Uterus (tissue), 2 donors: ENCODE measurements around the gene PER3.

Experiments
- CTCF ChIP-seq, 4 experiments: fragments of 200-600 bp in 2 of 4; fragments of 450-650 bp in 2 of 4; sonication (generic) in 2 of 4; IDR thresholded peaks; one replicate each; pipeline ENCODE4 v1.5.1; 2016 to 2019; ENCODE audit warnings: antibody characterized with exemption in 4 of 4, mild to moderate bottlenecking in 2 of 4, moderate library complexity in 1 of 4
- POLR2A ChIP-seq, 2 donors: fragments of 450-650 bp; IDR thresholded peaks; one replicate each; pipeline ENCODE4 v1.6.1; 2016; ENCODE audit warnings: antibody characterized with exemption in 2 of 2, mild to moderate bottlenecking in 1 of 2, moderate library complexity in 1 of 2

DNA sequence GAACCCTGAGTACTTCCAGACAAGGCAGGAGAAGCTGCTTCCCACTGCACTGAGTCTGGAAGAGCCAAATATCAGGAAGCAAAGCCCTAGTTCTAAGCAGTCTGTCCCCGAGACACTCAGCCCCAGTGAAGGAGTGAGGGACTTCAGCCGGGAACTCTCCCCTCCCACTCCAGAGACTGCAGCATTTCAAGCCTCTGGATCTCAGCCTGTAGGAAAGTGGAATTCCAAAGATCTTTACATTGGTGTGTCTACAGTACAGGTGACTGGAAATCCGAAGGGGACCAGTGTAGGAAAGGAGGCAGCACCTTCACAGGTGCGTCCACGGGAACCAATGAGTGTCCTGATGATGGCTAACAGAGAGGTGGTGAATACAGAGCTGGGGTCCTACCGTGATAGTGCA lies 46.0 kb upstream of the PER3 start:
- TF ChIP-seq CTCF (IDR thresholded peaks at IDR 0.05) (no peak), POLR2A (IDR thresholded peaks at IDR 0.05) (no peak)
